GM21447 (cell line): ENCODE results near the gene HTT.

Experiments
- ATAC-seq: cut with Tn5 transposase; IDR thresholded peaks from one replicate; pipeline ENCODE4 v1.9.1; 2021; ENCODE audit not compliant: unreplicated experiment

HTT gene

GRCh38 chr4:3232001-3232400, 157.5 kb downstream of the HTT start:
- no peak for ATAC-seq

GRCh38 chr4:3232871-3233271, 158.4 kb downstream of the HTT start:
- ATAC-seq, result no peak

GRCh38 chr4:3233391-3234071, 159.1 kb downstream of the HTT start:
- ATAC-seq, result no peak

- no peak for ATAC-seq
These were observed 159.9 kb downstream of the HTT start for GRCh38 chr4:3234171-3235029.

GRCh38 chr4:3235030-3235345, 160.5 kb downstream of the HTT start:
- ATAC-seq, result no peak

- ATAC-seq, result no peak
These were observed 161.1 kb downstream of the HTT start for GRCh38 chr4:3235581-3235980.

- ATAC-seq, result no peak
These were observed 161.9 kb downstream of the HTT start for GRCh38 chr4:3236326-3236878.

- no peak for ATAC-seq
These were observed 162.8 kb downstream of the HTT start for GRCh38 chr4:3237266-3237665.

GRCh38 chr4:3237712-3238560, 163.5 kb downstream of the HTT start:
- no peak for ATAC-seq

GRCh38 chr4:3238721-3239120, 164.2 kb downstream of the HTT start:
- ATAC-seq, result no peak

GRCh38 chr4:3239303-3239702, 164.8 kb downstream of the HTT start:
- ATAC-seq, result no peak

GRCh38 chr4:3239998-3240920, 165.8 kb downstream of the HTT start:
- ATAC-seq, result no peak

GRCh38 chr4:3240936-3241522, 166.5 kb downstream of the HTT start:
- no peak for ATAC-seq

- ATAC-seq, result no peak
These were observed 167.5 kb downstream of the HTT start for GRCh38 chr4:3241898-3242524.

GRCh38 chr4:3243136-3243780, 168.8 kb downstream of the HTT start:
- ATAC-seq, result no peak

- ATAC-seq, result no peak
These were observed 169.5 kb downstream of the HTT start for GRCh38 chr4:3244002-3244401.

- no peak for ATAC-seq
These were observed 170.3 kb downstream of the HTT start for GRCh38 chr4:3244747-3245146.

GRCh38 chr4:3245676-3246075, 171.2 kb downstream of the HTT start:
- ATAC-seq, result no peak
